ENCODE results near the gene FOXI3. TPM values are rescaled to one million over a fixed set of nuclear protein-coding genes. Genes with fewer than 3 reads are reported as not detected.
A peak's percentile ranks its signal among the peaks of the same experiment; 100 is the strongest.

The FOXI3 gene
- total RNA-seq = not detected in 2 replicates

DNA sequence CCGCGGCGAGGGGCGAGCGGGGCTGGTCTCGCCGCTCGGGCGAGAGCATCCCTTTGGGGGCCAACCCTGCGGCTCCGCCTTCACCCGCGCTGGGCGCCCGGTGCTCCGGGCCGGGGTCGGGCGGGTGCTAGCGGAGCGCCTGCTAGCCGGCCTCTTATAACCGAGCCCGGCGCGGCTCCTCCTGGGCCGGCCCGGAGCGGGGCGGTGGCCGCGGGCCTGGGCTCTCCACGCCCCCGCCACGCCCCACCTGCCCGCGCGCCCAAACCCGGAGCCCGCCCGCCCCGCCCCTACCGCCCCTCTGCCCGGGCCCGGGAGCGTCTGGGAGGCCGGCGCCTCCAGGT lies at the start of gene FOXI3:
Gene FOXI3, minus strand, starts transcription at position 129 of the 341 bp plus-strand sequence. CDS start 158 bp downstream, outside the sequence.
- no peak for DNase-seq (ENCODE audit: extremely low read depth, low read depth, low spot score)

DNA sequence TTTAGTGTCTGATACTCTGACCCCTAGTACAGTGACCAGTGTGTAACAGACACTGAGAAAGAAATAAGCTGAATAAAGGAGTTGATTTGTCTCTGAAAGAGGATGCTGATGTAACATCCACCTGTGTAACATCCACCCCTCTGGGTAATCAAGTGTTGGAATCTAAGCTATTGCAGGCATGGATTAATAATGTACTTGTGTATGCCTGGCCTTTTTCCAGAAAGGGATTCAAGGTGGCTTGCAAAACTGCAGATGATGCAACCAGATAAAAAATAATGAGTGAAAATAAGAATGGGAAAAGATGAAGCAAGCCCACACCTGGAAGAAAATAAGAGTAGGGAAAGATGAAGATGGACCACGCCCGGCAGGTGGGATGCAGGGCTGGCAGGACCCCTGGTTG lies 48.2 kb upstream of the FOXI3 start:
- no peak for DNase-seq (ENCODE audit: extremely low read depth, low read depth, low spot score)

DNA sequence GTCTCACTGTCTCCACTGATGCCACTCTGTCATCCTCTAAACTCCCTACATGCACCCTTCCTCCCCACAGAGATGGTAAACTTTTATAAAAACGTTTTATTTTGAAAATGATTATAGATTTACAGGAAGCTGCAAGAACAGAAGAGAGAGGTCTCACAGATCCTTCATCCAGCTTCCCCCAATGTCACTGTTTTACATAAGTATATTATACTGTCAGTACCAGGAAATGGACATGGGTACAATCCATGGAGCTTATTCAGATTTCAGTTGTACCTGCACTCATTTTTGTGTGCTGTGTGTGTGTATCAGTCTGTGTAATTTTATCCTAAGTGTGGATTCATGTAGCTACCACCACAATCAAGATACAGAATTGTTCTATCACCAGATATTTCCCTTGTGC lies 46.7 kb upstream of the FOXI3 start:
- no peak for DNase-seq (ENCODE audit: extremely low read depth, low read depth, low spot score)

DNA sequence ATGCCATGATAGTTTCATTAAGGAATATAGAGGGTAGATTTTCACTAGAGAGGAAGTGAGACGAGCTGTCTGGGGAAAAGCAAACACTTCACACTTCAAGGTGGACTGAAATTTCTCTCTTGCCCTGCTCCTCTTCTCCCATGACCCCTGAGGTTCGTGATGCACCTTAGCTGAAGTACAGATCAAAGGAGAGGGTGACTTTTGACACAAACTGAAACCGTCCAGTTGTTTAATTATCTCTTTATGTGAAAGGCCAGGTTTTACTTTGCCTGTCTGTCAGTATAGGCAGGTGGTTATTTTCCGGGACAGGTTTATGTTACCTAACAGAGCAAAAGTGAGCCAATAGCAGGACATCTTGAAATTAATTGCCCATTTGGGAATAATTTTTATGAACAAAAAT lies 41.0 kb upstream of the FOXI3 start:
- no peak for DNase-seq (ENCODE audit: extremely low read depth, low read depth, low spot score)

DNA sequence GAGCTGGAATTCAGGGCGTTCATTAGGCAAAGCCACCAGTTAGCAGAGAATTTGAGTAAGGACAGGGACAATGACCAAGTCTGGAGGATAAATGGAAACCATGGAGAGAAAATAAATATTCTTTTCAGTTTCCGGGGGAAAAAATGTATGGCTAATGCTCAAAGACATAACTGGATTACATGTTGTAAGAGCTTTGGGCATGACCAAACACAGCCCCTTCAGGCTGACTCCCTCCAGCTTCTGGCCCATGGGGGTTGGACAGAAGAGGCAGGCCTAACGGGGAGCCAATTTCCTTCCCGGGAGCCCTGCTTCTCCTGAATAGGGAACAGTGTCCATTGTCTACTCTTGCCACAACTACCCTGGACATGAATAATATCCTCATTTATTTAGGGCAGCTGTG lies 39.5 kb upstream of the FOXI3 start:
- no peak for DNase-seq (ENCODE audit: extremely low read depth, low read depth, low spot score)

DNA sequence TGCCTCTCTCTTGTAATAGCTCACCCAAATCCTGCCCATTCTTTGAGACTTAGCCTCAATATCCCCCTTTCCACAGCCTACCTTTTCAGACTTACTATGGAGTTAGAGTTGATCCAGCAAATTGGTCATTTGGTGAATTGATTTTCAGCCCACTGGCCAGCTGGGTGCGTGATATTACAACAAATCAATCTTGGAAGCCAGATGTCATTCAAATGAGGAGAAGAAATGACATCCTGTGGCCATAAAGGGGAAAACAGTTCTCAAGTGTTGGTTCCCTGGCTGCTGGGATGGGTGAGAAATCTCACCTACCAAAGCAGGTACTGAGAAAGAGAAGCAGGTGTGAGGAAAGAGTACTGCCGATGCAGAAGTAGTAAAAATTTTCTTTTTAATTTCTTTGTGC lies 36.7 kb upstream of the FOXI3 start:
- DNase-seq (ENCODE audit: extremely low read depth, low read depth, low spot score) = no peak

DNA sequence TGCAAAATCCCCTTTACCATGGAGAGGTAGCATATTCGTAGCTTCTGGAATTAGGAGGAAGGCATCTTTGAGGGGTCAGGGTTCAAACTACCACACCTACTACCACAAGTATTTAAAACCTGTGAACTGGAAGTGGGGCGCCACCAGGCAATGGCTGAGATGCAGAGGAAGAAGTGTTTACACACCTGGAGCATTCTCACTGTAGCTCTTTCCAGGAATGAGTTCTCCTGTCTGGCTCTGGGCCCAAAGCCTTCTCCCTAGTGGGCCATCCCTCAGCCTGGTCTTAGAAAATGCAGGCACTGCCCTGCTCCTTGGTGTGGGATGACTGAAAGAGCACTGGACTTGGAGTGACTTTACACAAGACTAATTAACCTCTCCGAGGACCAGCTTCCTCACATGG lies 30.7 kb upstream of the FOXI3 start:
- no peak for DNase-seq (ENCODE audit: extremely low read depth, low read depth, low spot score)

DNA sequence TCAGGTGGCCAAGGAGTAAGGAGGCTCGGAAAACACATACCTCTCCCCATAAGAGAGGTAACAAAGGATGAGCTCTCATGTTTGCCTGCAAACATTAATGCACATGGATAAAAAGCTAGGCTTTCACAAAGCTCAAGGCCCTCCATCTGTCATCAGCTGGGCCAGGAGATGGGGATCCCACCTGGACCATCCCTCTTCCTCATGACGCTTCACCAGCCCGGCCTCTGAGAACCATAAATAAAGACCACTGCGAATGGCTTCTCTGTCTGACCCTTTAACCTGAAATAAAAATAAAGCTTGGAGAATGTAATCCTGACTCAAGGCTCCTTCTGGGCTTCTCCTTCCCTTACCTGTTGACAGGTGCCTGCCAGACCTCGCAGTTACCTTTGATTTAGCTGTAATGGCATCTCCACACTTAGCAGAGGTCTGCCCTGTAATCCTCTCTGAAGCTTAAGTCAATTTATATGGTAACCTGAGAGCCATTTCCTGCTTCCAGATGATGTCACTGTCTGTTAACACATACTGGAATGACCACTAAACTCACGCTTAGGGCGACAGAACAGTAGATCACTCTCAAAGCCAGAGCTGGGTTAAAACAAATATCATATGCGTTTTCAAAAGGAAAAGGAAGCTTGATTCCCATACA lies 29.3 kb upstream of the FOXI3 start:
- no peak for DNase-seq (ENCODE audit: extremely low read depth, low read depth, low spot score)

DNA sequence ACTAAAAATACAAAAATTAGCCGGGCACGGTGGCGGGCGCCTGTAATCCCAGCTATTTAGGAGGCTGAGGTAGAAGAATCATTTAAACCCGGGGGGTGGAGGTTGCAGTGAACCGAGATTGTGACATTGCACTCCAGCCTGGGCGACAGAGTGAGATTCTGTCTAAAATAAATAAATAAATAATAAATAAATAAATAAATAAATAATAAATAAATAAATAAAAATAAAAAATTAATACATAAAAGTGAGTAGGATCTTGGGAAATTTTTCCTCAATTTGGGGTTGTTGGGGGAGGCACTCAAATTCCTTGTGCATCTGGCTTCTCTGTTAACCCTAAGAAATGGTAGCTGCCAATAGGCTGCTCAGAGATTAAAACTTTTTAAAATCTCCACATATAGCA lies 20.3 kb upstream of the FOXI3 start:
- no peak for DNase-seq (ENCODE audit: extremely low read depth, low read depth, low spot score)

DNA sequence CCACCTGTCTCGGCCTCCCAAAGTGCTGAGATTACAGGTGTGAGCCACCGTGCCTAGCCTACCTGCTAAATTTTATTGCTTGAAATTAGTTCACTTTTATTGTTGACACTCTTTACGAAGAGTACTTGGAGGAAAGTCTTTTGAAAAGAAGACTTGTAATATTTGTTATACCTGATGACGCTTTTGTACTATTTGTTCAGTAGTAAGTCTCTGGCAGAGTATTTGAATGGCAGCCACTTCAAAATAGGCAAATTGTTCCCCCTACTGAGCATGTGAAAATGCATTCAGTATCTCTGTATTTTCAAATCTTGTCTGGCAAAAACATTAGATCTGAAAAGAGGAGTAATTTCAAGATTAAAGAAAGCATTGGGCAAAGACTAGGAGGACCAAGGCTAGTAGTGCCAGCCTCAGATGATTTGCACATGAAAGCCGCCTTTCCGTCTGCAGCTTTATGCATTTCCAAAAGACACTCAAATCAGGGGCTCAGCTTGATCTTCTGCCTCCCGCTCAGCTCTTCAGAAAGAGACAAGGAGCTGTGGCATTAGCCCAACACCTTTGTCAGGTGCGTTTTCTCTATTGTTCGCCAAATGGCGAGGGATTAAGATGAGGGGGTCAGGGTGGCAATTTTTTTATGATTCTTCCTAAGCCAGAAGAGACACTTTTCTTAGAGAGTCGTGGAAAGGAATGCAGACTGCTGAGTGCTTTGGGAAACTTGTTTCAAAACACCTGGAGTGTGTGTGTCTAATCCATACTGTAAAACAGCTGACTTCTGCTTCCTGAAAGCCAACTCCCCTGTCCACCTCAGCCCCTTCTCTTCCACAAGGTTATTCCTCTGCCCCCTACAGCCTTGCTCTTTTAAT lies 18.8 kb upstream of the FOXI3 start:
- no peak for DNase-seq (ENCODE audit: extremely low read depth, low read depth, low spot score)

DNA sequence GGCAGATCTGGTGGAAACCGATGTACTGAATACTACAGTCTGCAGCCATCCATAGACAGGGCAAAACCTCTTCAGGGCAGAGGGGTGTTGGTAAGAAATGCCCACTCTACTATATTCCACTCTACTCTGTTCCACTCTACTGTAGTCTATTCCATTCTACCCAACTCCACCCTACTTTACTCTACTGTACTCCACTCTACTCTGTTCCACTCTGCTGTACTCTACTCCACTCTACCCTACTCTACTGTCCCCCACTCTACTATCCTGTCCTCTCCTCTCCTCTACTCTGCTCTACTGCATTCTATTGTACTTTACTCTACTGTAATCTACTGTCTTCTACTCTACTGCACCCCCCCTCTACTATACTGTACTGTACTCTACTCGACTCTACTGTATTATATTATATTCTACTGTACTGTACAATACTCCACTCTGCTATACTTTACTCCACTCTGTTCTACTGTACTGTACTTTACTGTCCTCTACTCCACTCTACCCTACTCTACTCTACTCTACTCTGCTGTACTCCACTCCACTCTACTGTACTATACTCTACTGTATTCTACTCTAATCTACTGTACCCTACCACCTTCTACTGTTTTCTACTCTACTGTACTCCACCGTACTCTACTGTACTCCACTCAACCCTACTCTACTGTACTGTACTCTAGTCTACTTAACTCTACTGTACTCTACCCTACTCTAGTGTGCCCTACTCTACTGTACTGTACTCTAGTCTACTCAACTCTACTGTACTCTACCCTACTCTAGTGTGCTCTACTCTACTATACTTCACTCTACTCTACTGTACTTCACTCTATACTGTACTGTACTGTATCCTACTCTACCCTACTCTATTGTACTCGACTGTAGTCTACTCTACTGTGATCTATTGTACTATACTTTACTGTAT lies 17.0 kb upstream of the FOXI3 start:
- no peak for DNase-seq (ENCODE audit: extremely low read depth, low read depth, low spot score)

DNA sequence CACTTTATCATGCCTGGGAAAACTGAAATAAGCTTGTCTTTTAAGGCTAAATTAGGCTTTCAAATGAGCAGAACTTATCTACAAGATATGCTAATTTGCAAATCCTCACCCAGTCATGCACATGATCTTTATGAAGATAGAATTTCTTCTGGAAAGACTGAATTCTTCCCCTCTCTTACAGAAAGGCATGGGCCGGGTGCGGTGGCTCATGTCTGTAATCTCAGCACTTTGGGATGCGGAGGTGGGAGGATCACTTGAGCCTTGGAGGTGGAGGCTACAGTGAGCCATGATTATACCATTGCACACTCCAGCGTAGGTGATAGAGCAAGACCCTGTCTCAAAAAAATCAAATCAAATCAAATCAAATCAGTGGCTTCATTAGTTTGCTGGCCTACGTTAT lies 11.7 kb upstream of the FOXI3 start:
- no peak for DNase-seq (ENCODE audit: extremely low read depth, low read depth, low spot score)

DNA sequence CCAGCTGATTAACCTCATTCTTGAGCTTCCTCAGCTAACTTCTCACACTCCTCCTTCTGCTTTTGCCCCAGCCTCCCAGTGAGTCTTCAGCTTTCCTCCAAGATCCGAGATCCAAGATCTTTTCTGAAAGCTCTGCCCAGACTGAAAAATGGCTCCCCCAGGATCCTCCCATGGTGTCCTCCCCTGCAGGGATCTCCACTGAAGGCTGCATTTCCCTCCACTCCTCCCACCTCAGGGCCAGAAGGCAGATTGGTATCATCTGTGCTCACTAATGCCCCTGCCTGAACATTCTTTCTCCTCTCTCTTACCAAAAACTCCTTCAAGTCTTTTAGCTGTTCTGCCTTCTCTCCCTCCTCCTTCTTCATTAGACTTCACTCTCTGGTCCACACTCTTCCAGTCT lies 6.1 kb upstream of the FOXI3 start:
- DNase-seq (ENCODE audit: extremely low read depth, low read depth, low spot score) = no peak

DNA sequence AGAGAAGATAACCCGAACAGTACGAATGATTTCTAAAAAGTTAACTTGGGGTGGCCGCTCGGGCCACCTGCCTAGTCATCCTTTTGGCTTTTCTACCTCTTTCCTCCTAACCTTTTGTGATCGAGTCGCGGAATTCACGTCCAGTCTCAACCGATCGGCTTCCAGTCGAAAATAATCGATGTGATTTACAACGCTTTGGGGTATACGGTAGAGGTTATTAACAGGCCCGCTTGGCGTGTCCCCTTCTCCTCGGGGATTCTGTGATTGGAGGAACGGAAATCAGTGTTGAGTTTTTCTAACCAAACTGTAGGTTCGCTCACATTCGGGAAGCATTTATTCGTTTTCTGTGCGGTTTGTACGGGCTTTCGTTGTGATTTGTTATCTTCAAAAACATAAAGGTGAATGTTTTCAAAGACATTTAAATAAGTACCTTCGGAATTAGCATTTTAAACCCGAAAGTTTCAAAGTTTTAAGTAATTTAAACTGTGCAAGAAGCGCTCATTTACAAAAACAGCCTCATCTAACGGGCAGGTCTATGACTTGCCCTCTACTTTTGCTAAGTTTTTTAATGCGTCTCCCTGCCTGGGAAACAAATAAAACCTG lies 588 bp upstream of the FOXI3 start:
- DNase-seq (ENCODE audit: extremely low read depth, low read depth, low spot score) = peak; percentile 7

DNA sequence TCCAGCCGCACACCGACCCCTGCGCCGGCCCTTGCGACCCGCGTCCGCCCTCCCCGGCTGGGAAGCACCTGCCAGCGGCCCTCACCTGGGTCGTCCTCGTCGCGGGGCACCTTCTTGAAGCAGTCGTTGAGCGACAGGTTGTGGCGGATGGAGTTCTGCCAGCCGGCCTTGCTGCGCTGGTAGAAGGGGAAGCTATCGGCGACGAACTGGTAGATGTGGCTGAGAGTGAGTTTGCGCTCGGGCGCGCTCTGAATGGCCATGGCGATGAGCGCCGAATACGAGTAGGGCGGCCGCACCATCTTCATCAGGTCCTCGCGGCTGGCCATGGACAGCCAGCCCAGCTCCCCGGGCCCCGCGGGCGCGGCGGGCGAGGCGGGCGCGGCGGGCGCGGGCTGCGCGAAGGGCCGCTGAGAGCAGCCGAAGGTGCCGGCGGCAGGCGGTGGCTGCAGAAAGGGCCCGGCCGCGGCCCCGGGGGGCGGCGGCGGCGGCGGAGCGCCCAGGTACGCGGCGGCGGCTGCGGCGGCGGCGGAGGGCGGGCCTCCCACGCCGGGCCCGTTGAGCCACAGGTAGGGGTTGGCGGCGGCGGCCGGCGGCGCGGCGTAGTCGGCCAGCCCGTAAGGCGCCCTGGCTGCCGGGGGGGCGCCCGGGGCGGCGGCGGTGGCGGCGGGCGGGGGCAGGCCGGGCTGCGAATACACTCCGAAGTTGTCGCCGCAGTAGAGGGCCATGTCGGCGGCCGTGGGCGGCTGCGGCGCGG lies 505 bp downstream of the FOXI3 start:
- DNase-seq (ENCODE audit: extremely low read depth, low read depth, low spot score) = no peak

DNA sequence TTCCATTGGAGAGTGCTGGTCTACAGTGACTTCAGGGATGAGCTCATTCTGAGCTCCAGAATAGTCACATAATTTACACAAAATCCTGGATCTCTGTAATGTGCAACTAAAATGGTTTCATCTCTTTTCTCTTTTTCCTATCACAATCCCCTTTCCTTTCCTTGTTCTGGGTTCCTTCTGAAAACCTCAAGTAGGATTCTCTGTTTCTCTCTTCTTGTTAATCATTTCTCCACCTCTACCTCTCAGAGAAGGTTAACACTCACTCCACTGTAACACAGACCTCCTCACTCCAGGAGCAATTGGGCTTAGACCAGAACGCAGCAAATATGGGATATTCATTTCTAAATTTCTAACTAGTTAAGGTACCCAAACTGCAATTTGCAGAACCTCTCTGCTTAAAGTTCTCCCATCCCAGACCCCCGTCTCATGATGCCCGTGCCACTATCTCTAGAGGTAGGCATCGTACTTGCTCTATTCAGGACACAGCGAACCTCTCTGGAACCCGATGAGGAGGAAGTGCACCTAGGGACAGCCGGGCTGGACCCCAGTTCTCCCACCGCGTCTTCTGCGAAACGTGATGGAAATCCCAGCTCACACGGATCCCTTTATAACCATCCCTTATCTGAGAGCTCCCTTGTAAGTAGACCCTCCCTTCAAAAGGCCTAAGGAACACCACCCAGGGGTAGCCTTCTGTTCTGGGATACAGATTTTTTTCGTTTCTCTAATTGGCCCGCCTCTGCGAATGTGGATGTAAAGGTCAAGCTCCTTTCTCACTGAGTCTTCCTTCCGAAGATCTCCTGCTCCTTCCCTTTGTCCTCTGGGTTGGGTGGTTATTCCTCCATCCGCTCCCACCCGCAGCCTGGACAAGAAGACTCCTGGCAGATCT lies 1.3 kb downstream of the FOXI3 start:
- DNase-seq (ENCODE audit: extremely low read depth, low read depth, low spot score) = no peak

DNA sequence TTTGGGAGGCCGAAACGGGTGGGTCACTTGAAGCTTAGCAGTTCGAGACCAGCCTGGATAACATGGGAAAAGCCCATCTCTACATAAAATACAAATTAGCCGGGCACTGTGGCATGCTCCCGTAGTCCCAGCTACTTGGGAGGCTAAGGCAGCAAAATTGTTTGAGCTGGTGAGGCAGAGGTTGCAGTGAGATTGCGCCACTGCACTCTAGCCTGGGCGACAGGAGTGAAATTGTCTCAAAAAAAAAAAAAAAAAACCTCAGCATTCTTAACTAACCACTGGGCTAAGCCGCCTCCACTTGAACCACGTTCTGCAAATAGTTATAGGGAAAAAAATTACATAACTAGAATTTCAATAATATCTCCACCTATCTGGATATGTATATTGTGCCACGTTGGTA lies 2.3 kb downstream of the FOXI3 start:
- DNase-seq (ENCODE audit: extremely low read depth, low read depth, low spot score) = no peak

DNA sequence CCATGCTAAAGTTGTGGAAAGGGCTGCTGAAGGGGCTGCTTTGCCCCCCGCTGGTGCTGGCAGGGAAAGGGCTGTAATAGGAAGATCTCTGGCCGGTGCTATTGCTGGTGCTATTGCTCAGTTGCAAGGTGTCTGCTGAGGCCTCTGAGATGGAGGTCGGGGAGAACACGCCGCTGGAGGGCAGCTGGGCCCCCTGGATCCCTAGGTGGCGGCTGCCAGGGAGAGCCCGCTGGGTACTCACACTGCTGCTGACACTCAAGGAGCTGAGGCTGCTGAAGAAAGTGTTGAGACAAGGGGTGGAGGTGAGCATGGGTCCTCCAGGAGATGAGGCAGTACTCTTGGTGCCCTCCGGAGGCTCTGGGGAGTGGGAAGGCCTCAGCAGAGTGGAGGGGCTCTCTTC lies 4.2 kb downstream of the FOXI3 start:
- no peak for DNase-seq (ENCODE audit: extremely low read depth, low read depth, low spot score)

DNA sequence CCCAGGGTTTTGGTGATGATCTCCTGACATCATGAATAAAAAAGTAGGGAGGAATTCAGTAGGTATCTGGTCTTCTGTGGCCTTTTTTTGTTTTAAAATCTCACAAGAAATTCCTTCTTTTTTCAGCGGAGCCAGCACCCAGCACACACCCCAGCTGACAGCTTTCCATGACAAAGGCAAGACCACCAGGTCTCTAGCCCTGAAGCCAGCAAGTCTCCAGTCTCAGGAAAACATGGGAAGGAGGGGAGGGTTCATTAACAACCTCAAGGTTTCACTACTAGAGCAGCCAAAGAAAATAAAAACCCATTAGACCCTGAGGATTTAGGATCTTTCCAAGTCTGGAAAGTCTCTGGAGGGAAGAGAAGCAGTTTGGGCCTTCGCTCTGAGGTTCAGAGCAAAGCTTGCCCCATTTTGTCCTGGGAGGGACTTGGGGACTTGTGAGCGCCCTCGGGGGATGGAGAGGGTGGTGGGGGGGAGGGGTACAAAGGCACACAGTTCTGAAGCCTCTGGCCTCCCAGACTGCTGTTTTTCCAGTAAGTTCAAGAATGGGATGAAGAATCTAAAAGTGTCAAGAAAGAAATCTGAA lies 9.0 kb downstream of the FOXI3 start:
- DNase-seq (ENCODE audit: extremely low read depth, low read depth, low spot score) = no peak
